Loucy (cell line): Measurements from ENCODE around the gene SIPA1L3.

Experiments
- H2AFZ ChIP-seq: fragments of 200-600 bp; sonication (generic); 2 replicates; pipeline ENCODE4 v1.6.0; 2016; ENCODE audit warnings: antibody characterized with exemption, mild to moderate bottlenecking, low read length, moderate library complexity
- H3F3A ChIP-seq: fragments of 200-600 bp; 2 replicates; pipeline ENCODE4 v1.6.0; 2016; ENCODE audit warnings: antibody characterized with exemption, low read depth, mild to moderate bottlenecking
- H3K27me3 ChIP-seq: fragments of 200-600 bp; sonication (generic); 2 replicates; pipeline ENCODE4 v1.6.1; 2014; ENCODE audit warnings: low read length, mild to moderate bottlenecking; ENCODE audit not compliant: insufficient read depth, poor library complexity, severe bottlenecking
- H3K36me3 ChIP-seq: fragments of 200-600 bp; sonication (generic); 2 replicates; pipeline ENCODE4 v1.6.1; 2016; ENCODE audit warnings: low read length; ENCODE audit not compliant: insufficient read depth
- H3K4me1 ChIP-seq: fragments of 200-600 bp; sonication (generic); 2 replicates; pipeline ENCODE4 v1.5.1; 2014; ENCODE audit warnings: low read length, mild to moderate bottlenecking; ENCODE audit not compliant: insufficient read depth, poor library complexity, severe bottlenecking
- H3K4me2 ChIP-seq: fragments of 200-600 bp; sonication (generic); 2 replicates; pipeline ENCODE4 v1.6.0; 2014; ENCODE audit warnings: antibody characterized with exemption, low read length, low read depth, mild to moderate bottlenecking; ENCODE audit not compliant: poor library complexity, severe bottlenecking
- H3K4me3 ChIP-seq: fragments of 200-600 bp; sonication (generic); 2 replicates; pipeline ENCODE4 v1.5.1; 2014; ENCODE audit warnings: low read length, mild to moderate bottlenecking, mixed read lengths; ENCODE audit not compliant: poor library complexity, severe bottlenecking
- H3K79me2 ChIP-seq: fragments of 200-600 bp; sonication (generic); 2 replicates; pipeline ENCODE4 v1.6.1; 2014; ENCODE audit warnings: low read length; ENCODE audit not compliant: insufficient read depth
- H3K9ac ChIP-seq: fragments of 200-600 bp; sonication (generic); 2 replicates; pipeline ENCODE4 v1.6.0; 2014; ENCODE audit warnings: mild to moderate bottlenecking, low read depth, low read length, moderate library complexity; ENCODE audit not compliant: poor library complexity, severe bottlenecking
- H3K9me2 ChIP-seq: fragments of 200-600 bp; sonication (generic); replicated peaks from 2 replicates; pipeline ENCODE4 v1.6.1; 2016; ENCODE audit warnings: low read depth, low read length, mixed read lengths
- H3K9me3 ChIP-seq: fragments of 200-600 bp; sonication (generic); 2 replicates; pipeline ENCODE4 v1.6.1; 2014; ENCODE audit warnings: mild to moderate bottlenecking, antibody characterized with exemption, low read length, low read depth; ENCODE audit not compliant: insufficient read depth
- H4K20me1 ChIP-seq: fragments of 200-600 bp; sonication (generic); 2 replicates; pipeline ENCODE4 v1.6.0; 2014; ENCODE audit warnings: antibody characterized with exemption, low read length, mild to moderate bottlenecking; ENCODE audit not compliant: insufficient read depth, poor library complexity, severe bottlenecking
- EZH2phosphoT487 ChIP-seq: fragments of 200-600 bp; IDR thresholded peaks from 2 replicates; pipeline ENCODE4 v1.6.1; 2018; ENCODE audit warnings: antibody characterized with exemption, mild to moderate bottlenecking, moderate library complexity, borderline replicate concordance
- TF ChIP-seq, protein P1 (sequence below): fragments of 200-600 bp; sonication (generic); conservative IDR thresholded peaks from 2 replicates; pipeline ENCODE4 v1.5.1; 2014; ENCODE audit warnings: mild to moderate bottlenecking, antibody characterized with exemption, low read length

Gene SIPA1L3

DNA sequence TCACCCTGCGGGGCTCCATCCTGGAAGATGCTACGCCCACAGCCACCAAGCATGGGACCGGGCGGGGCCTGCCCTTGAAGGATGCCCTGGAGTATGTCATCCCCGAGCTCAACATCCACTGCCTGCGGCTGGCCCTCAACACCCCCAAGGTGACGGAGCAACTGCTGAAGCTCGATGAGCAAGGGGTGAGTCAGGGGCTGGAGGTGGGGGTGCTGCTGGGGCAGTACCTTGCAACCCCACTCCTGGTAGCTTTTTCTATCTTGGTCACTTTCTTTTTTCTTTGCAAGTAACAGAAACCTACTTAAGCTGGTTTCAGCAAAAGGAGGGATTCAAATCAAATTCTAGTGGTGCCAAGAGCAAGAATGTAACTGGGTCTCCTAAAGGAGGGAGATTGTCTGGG is 193.0 kb downstream of the SIPA1L3 start:
- Histone ChIP-seq H3K4me3 (no peak overlapping the region), H3K9me3 (no peaks in the 10 kb centered on the region), H3K9ac (no peak overlapping the region), H3F3A (no peaks in the 10 kb centered on the region), H3K36me3 (peaks cover 30% of the 10 kb centered on the region), H3K9me2 (no peaks in the 10 kb centered on the region), H3K27me3 (no peaks in the 10 kb centered on the region), H3K79me2 (no peaks in the 10 kb centered on the region), H4K20me1 (no peaks in the 10 kb centered on the region), H3K4me1 (no peaks in the 10 kb centered on the region), H3K4me2 (no peak overlapping the region), H2AFZ (no peak overlapping the region)
- no peak for TF ChIP-seq EZH2phosphoT487
- TF ChIP-seq, protein P1, sequence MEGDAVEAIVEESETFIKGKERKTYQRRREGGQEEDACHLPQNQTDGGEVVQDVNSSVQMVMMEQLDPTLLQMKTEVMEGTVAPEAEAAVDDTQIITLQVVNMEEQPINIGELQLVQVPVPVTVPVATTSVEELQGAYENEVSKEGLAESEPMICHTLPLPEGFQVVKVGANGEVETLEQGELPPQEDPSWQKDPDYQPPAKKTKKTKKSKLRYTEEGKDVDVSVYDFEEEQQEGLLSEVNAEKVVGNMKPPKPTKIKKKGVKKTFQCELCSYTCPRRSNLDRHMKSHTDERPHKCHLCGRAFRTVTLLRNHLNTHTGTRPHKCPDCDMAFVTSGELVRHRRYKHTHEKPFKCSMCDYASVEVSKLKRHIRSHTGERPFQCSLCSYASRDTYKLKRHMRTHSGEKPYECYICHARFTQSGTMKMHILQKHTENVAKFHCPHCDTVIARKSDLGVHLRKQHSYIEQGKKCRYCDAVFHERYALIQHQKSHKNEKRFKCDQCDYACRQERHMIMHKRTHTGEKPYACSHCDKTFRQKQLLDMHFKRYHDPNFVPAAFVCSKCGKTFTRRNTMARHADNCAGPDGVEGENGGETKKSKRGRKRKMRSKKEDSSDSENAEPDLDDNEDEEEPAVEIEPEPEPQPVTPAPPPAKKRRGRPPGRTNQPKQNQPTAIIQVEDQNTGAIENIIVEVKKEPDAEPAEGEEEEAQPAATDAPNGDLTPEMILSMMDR = no peak

DNA sequence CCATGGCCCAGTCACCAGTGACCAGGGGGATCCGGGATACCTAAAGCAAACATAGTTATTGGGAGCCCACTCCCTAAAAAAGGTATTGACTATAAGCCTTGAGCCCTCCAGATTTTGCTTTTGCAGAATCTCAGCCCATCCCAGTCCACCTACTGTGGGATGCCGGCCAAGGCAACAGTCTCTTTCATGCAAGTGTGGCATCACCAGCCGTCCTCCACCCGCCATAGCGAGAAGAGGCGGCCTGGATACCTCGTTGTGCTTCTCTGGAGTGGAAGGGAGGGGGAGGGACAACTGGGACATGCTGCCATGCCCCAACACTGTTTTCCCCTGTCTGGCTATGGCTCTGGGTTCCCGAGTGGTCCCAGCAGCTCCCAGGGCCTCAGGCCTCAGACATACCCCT is 193.6 kb downstream of the SIPA1L3 start:
- Histone ChIP-seq H3K4me3 (no peak overlapping the region), H3K9me2 (no peaks in the 10 kb centered on the region), H3K4me1 (no peaks in the 10 kb centered on the region), H3K36me3 (peaks cover 33% of the 10 kb centered on the region), H3K4me2 (no peak overlapping the region), H3K9ac (no peak overlapping the region), H4K20me1 (no peaks in the 10 kb centered on the region), H2AFZ (no peak overlapping the region), H3K9me3 (no peaks in the 10 kb centered on the region), H3F3A (no peaks in the 10 kb centered on the region), H3K27me3 (no peaks in the 10 kb centered on the region), H3K79me2 (no peaks in the 10 kb centered on the region)
- no peak for TF ChIP-seq EZH2phosphoT487
- TF ChIP-seq, protein P1 = no peak

DNA sequence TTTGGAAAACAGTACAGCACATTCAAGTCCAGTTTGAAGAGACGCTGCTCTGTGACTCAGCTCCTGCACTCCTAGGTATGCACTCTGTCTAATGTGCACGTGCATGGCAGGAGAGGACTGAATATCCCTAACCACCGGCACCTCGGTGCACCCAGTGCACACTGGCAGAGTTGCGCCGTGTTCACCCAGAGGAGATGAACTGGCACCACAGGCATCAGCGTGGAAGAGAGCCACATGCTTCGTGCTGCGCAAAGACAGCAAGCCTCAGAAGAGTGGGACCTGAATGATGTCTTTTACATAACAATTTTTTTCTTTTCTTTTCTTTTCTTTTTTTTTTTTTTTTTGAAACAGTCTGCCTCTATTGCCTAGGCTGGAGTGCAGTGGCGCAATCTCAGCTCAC is 194.7 kb downstream of the SIPA1L3 start:
- Histone ChIP-seq H3K4me3 (no peak overlapping the region), H3K36me3 (peaks cover 40% of the 10 kb centered on the region), H3F3A (no peaks in the 10 kb centered on the region), H3K4me2 (no peak overlapping the region), H3K79me2 (no peaks in the 10 kb centered on the region), H3K27me3 (no peaks in the 10 kb centered on the region), H2AFZ (no peak overlapping the region), H3K9ac (no peak overlapping the region), H3K9me3 (no peaks in the 10 kb centered on the region), H4K20me1 (no peaks in the 10 kb centered on the region), H3K9me2 (no peaks in the 10 kb centered on the region), H3K4me1 (no peaks in the 10 kb centered on the region)
- TF ChIP-seq, protein P1 = no peak
